HG03378 (cell line): ENCODE results near the gene TFDP1.

ENCODE experiments used
- ATAC-seq: cut with Tn5 transposase; IDR thresholded peaks from one replicate; pipeline ENCODE4 v1.9.1; 2021; ENCODE audit warnings: mild to moderate bottlenecking, moderate library complexity; ENCODE audit not compliant: unreplicated experiment

The TFDP1 gene

GRCh38 chr13:113584205-113584869, at the start of gene TFDP1:
Gene TFDP1 (plus strand): TSS chr13:113584753. CDS start chr13:113585838, 1,085 bp downstream.
- peak; percentile 79 for ATAC-seq

- ATAC-seq, result no peak
Measured at GRCh38 chr13:113535381-113535781, 49.2 kb upstream of the TFDP1 start.

- ATAC-seq, result no peak
Measured at GRCh38 chr13:113536461-113537110, 48.0 kb upstream of the TFDP1 start.

- no peak for ATAC-seq
Measured at GRCh38 chr13:113537205-113537604, 47.3 kb upstream of the TFDP1 start.

GRCh38 chr13:113537909-113538688, 46.5 kb upstream of the TFDP1 start:
- ATAC-seq, result no peak

GRCh38 chr13:113538689-113539058, 45.9 kb upstream of the TFDP1 start:
- no peak for ATAC-seq

- no peak for ATAC-seq
Measured at GRCh38 chr13:113539176-113539575, 45.4 kb upstream of the TFDP1 start.

- no peak for ATAC-seq
Measured at GRCh38 chr13:113539822-113540221, 44.7 kb upstream of the TFDP1 start.

- ATAC-seq, result no peak
Measured at GRCh38 chr13:113540523-113540922, 44.0 kb upstream of the TFDP1 start.

- ATAC-seq, result no peak
Measured at GRCh38 chr13:113542751-113543424, 41.7 kb upstream of the TFDP1 start.

GRCh38 chr13:113544071-113544891, 40.3 kb upstream of the TFDP1 start:
- ATAC-seq, result no peak

- ATAC-seq, result no peak
Measured at GRCh38 chr13:113544896-113545295, 39.7 kb upstream of the TFDP1 start.

GRCh38 chr13:113545455-113545930, 39.1 kb upstream of the TFDP1 start:
- ATAC-seq, result no peak

- ATAC-seq, result no peak
Measured at GRCh38 chr13:113545931-113546516, 38.5 kb upstream of the TFDP1 start.

GRCh38 chr13:113546571-113547237, 37.8 kb upstream of the TFDP1 start:
- ATAC-seq, result no peak

GRCh38 chr13:113547238-113547971, 37.1 kb upstream of the TFDP1 start:
- no peak for ATAC-seq

GRCh38 chr13:113548171-113548641, 36.3 kb upstream of the TFDP1 start:
- no peak for ATAC-seq

- no peak for ATAC-seq
Measured at GRCh38 chr13:113548778-113549621, 35.6 kb upstream of the TFDP1 start.
